Neural progenitor cell (in vitro differentiated cells): ENCODE data around the gene MPC1. TPM values are rescaled to one million over a fixed set of nuclear protein-coding genes. Genes with fewer than 3 reads are reported as not detected.

Experiments
- DNase-seq: peaks from one replicate; pipeline ENCODE4 v3.0.0-alpha.2; 2016; ENCODE audit warnings: low spot score
- H2AFZ ChIP-seq: fragments of 200-600 bp; sonication (generic); replicated peaks from 2 replicates; pipeline ENCODE4 v1.6.1; 2016; ENCODE audit warnings: antibody characterized with exemption
- H3F3A ChIP-seq: fragments of 200-600 bp; sonication (generic); 2 replicates; pipeline ENCODE4 v1.6.1; 2016; ENCODE audit warnings: antibody characterized with exemption, low read depth
- H3K27ac ChIP-seq: fragments of 200-600 bp; sonication (generic); 2 replicates; pipeline ENCODE4 v1.5.1; 2016; ENCODE audit warnings: mild to moderate bottlenecking
- H3K27me3 ChIP-seq: fragments of 200-600 bp; sonication (generic); 2 replicates; pipeline ENCODE4 v1.6.1; 2016; ENCODE audit warnings: mild to moderate bottlenecking, moderate library complexity
- H3K36me3 ChIP-seq: fragments of 200-600 bp; sonication (generic); 2 replicates; pipeline ENCODE4 v1.5.1; 2016
- H3K4me1 ChIP-seq: fragments of 200-600 bp; sonication (generic); 2 replicates; pipeline ENCODE4 v1.6.1; 2016; ENCODE audit warnings: mixed run types
- H3K4me2 ChIP-seq: fragments of 200-600 bp; sonication (generic); 2 replicates; pipeline ENCODE4 v1.6.1; 2016
- H3K4me3 ChIP-seq: fragments of 200-600 bp; sonication (generic); 2 replicates; pipeline ENCODE4 v1.5.1; 2016
- H3K79me2 ChIP-seq: fragments of 200-600 bp; sonication (generic); 2 replicates; pipeline ENCODE4 v1.6.1; 2016; ENCODE audit warnings: low read depth
- H3K9ac ChIP-seq: fragments of 200-600 bp; sonication (generic); 2 replicates; pipeline ENCODE4 v1.6.1; 2016
- H3K9me3 ChIP-seq: fragments of 200-600 bp; sonication (generic); 2 replicates; pipeline ENCODE4 v1.5.1; 2016; ENCODE audit warnings: low read depth
- H4K20me1 ChIP-seq: fragments of 200-600 bp; sonication (generic); 2 replicates; pipeline ENCODE4 v1.6.1; 2016; ENCODE audit warnings: low read depth
- H3K27ac Mint-ChIP-seq: 3 replicates; pipeline ENCODE4 v1.8.0; 2021; ENCODE audit warnings: mixed read lengths
- H3K27me3 Mint-ChIP-seq: 2 replicates; pipeline ENCODE4 v1.8.0; 2022; ENCODE audit warnings: low read depth, mild to moderate bottlenecking, inconsistent platforms, moderate library complexity, mixed read lengths; ENCODE audit not compliant: insufficient read depth
- H3K36me3 Mint-ChIP-seq: 3 replicates; pipeline ENCODE4 v1.8.0; 2021; ENCODE audit warnings: mixed read lengths
- H3K4me1 Mint-ChIP-seq: 3 replicates; pipeline ENCODE4 v1.8.0; 2021; ENCODE audit warnings: mixed read lengths
- H3K4me3 Mint-ChIP-seq: 3 replicates; pipeline ENCODE4 v1.8.0; 2021; ENCODE audit warnings: mild to moderate bottlenecking, moderate library complexity, mixed read lengths
- H3K9me3 Mint-ChIP-seq: 3 replicates; pipeline ENCODE4 v1.8.0; 2020; ENCODE audit warnings: mixed read lengths
- EZH2 ChIP-seq: fragments of 200-600 bp; sonication (generic); IDR thresholded peaks from 2 replicates; pipeline ENCODE4 v1.6.1; 2017; ENCODE audit warnings: antibody characterized with exemption, mild to moderate bottlenecking, moderate library complexity
- EZH2phosphoT487 ChIP-seq: fragments of 200-600 bp; sonication (generic); IDR thresholded peaks from 2 replicates; pipeline ENCODE4 v1.6.1; 2017; ENCODE audit warnings: antibody characterized with exemption
- total RNA-seq: library from RNA; depleted of rRNA; stranded (reverse); fragments of >200 nt; gene quantifications from 2 replicates; pipeline ENCODE4 v1.2.3, GENCODE V29; 2015; ENCODE audit warnings: low replicate concordance
- TF ChIP-seq, protein P1 (sequence below): fragments of 200-600 bp; sonication (generic); IDR thresholded peaks from 2 replicates; pipeline ENCODE4 v1.5.1; 2017; ENCODE audit warnings: antibody characterized with exemption, mild to moderate bottlenecking

Gene MPC1
- total RNA-seq, 1 donor from 2014 or later = 13.2 TPM

DNA sequence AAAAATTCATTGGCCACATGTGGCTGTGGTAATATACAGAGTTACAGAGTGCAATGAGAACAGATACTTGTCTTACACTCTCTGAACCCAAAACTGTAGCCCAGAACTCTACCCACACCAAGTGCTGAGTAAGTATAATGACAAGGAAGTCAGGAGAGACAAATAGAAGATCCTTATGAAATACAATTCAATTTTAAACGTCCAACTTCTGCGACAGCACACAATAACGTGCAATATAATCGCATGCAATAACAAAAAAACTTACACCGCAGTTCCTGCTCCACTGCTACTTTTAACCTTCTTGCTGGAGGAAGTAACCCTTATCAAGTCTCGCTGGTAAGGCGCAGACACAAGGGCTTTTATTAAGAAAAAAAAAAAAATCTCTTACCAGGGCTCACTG is 41.3 kb downstream of the MPC1 start:
- Mint-ChIP-seq H3K4me1 (peaks cover 16% of the 10 kb centered on the region), H3K9me3 (no peaks in the 10 kb centered on the region), H3K4me3 (peak overlapping the region; percentile 96), H3K27me3 (no peaks in the 10 kb centered on the region), H3K27ac (peak overlapping the region; percentile 94), H3K36me3 (peaks cover 8% of the 10 kb centered on the region)
- Histone ChIP-seq H3K27me3 (no peaks in the 10 kb centered on the region), H3K4me3 (peak overlapping the region; percentile 86), H4K20me1 (peaks cover 54% of the 10 kb centered on the region), H3F3A (no peaks in the 10 kb centered on the region), H3K9ac (peak overlapping the region; percentile 83), H3K4me1 (peaks cover 4% of the 10 kb centered on the region), H3K9me3 (no peaks in the 10 kb centered on the region), H3K36me3 (no peaks in the 10 kb centered on the region), H3K79me2 (peaks cover 69% of the 10 kb centered on the region), H3K27ac (no peak overlapping the region), H2AFZ (no peak overlapping the region), H3K4me2 (peak overlapping the region; percentile 88)
- TF ChIP-seq EZH2 = no peak
- no peak for TF ChIP-seq EZH2phosphoT487
- TF ChIP-seq, protein P1, sequence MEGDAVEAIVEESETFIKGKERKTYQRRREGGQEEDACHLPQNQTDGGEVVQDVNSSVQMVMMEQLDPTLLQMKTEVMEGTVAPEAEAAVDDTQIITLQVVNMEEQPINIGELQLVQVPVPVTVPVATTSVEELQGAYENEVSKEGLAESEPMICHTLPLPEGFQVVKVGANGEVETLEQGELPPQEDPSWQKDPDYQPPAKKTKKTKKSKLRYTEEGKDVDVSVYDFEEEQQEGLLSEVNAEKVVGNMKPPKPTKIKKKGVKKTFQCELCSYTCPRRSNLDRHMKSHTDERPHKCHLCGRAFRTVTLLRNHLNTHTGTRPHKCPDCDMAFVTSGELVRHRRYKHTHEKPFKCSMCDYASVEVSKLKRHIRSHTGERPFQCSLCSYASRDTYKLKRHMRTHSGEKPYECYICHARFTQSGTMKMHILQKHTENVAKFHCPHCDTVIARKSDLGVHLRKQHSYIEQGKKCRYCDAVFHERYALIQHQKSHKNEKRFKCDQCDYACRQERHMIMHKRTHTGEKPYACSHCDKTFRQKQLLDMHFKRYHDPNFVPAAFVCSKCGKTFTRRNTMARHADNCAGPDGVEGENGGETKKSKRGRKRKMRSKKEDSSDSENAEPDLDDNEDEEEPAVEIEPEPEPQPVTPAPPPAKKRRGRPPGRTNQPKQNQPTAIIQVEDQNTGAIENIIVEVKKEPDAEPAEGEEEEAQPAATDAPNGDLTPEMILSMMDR = no peak
- DNase-seq = no peak

DNA sequence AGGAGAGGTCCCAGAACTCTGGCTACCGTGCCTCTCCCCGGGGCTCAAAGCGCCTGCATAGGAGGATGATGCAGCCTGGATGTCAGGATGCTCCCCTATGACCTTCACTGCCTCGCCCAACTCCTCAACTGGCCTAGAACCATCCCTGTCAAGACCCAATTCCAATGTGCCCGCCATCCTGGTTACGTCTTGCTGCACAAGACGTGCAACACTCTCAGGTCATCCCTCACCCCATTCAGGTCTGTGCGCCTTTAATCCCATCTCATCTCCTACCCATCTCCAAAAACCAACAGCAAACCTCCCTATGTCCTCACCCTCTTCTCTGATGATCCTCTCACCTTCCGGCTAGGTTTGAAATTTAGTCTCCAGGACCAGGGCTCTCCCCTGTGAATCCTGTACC is 43.9 kb downstream of the MPC1 start:
- no peaks in the 10 kb centered on the region for H3K27me3 ChIP-seq
- no peak overlapping the region for H3K4me3 Mint-ChIP-seq
- H3K9ac ChIP-seq = no peak overlapping the region
- H3K4me1 Mint-ChIP-seq = peaks cover 14% of the 10 kb centered on the region
- no peaks in the 10 kb centered on the region for H3K9me3 ChIP-seq
- DNase-seq = no peak
- no peak overlapping the region for H3K27ac Mint-ChIP-seq
- H3K79me2 ChIP-seq = peaks cover 95% of the 10 kb centered on the region
- TF ChIP-seq EZH2 (no peak), EZH2phosphoT487 (no peak)
- TF ChIP-seq, protein P1 = no peak
- H3K36me3 ChIP-seq = no peaks in the 10 kb centered on the region
- no peak overlapping the region for H3K27ac ChIP-seq
- no peaks in the 10 kb centered on the region for H3F3A ChIP-seq
- H4K20me1 ChIP-seq = peaks cover 72% of the 10 kb centered on the region
- H3K36me3 Mint-ChIP-seq = peaks cover 17% of the 10 kb centered on the region
- peaks cover 4% of the 10 kb centered on the region for H3K4me1 ChIP-seq
- H2AFZ ChIP-seq = no peak overlapping the region
- H3K27me3 Mint-ChIP-seq = peaks cover 2% of the 10 kb centered on the region
- H3K4me3 ChIP-seq = no peak overlapping the region
- no peaks in the 10 kb centered on the region for H3K9me3 Mint-ChIP-seq
- no peak overlapping the region for H3K4me2 ChIP-seq

DNA sequence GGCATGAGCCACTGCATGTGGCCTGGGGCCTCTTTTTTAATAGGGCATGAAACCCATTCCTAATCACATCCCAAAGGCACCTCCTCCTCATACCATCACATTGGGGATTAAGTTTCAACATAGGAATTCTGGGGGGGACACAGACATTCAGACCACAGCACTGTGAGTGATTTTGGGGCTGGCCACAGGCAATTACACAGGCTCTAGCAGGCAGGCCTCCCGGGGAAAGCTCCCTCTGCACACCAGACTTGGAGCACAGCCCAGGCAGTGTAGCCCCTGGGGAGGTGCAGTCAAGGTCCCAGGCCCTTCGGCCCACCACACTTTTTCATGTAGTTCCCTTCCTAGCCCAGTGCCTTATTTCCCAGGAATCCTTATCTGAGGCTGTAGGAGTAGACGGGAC is 45.9 kb downstream of the MPC1 start:
- H3K27ac Mint-ChIP-seq = no peak overlapping the region
- Histone ChIP-seq H3K27ac (no peak overlapping the region), H3K27me3 (no peaks in the 10 kb centered on the region), H2AFZ (no peak overlapping the region), H4K20me1 (peaks cover 91% of the 10 kb centered on the region), H3K4me2 (no peak overlapping the region), H3F3A (no peaks in the 10 kb centered on the region), H3K4me3 (no peak overlapping the region), H3K36me3 (no peaks in the 10 kb centered on the region), H3K79me2 (peaks cover 96% of the 10 kb centered on the region), H3K9ac (no peak overlapping the region), H3K4me1 (no peaks in the 10 kb centered on the region), H3K9me3 (no peaks in the 10 kb centered on the region)
- TF ChIP-seq EZH2 = no peak
- TF ChIP-seq, protein P1 = no peak
- TF ChIP-seq EZH2phosphoT487 = no peak
- peaks cover 2% of the 10 kb centered on the region for H3K27me3 Mint-ChIP-seq
- H3K36me3 Mint-ChIP-seq = peaks cover 17% of the 10 kb centered on the region
- no peaks in the 10 kb centered on the region for H3K9me3 Mint-ChIP-seq
- no peak for DNase-seq
- no peak overlapping the region for H3K4me3 Mint-ChIP-seq
- H3K4me1 Mint-ChIP-seq = peaks cover 24% of the 10 kb centered on the region
